GM12865 (cell line): ENCODE results near the gene SPEM3.
A peak's percentile ranks its signal among the peaks of the same experiment; 100 is the strongest.
"Not testable (repeated sequence)": the region's sequence is repeated elsewhere in the genome, so short reads cannot be mapped to it uniquely, and the experiment has no call there.

Experiments used
- DNase-seq: peaks from one replicate; pipeline ENCODE4 v3.0.0; 2010; ENCODE audit warnings: low read depth
- H3K4me3 ChIP-seq: 2 replicates; pipeline ENCODE4 v1.5.1; 2011; ENCODE audit warnings: mild to moderate bottlenecking, low read depth, low read length, control low read depth
- CTCF ChIP-seq: IDR thresholded peaks from 2 replicates; pipeline ENCODE4 v1.5.1; 2011; ENCODE audit warnings: low read length, control low read depth, low read depth, inconsistent platforms; ENCODE audit not compliant: insufficient read depth; ENCODE audit errors: missing control alignments

Gene SPEM3

DNA sequence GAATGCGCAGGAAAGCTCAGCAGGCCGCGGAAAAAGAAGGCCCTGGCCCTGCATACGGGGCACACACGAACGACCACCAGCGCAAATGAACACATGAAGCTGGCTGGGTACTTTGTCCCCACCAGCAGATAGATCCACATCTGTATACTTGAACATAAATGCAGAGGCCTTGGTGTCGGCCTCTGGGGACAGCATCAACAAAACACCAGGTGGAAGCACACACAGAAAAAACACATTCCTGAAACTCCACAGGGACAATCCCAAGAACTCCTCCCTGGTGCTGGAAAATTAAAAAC lies 51.4 kb downstream of the SPEM3 start:
- peak overlapping the region; percentile 80 for H3K4me3 ChIP-seq
- TF ChIP-seq CTCF: no peak
- no peak for DNase-seq

DNA sequence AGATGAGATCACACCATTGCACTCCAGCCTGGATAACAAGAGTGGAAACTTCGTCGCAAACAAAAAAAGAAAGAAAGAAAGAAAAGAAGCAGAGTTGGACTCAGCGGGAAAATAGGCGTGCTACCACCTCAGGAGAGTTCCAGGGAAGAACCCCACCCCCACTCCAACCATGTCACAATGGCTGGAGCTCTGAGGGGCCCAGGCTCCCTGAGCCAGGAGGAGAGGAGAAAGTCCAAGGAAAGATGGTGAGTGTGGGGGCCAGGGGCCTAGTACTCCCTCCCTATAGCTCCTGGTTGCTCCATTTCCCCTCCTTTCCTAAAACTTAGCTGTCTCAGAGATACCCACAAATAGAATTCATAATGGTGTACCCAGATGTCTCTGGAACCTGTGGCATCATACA lies 52.6 kb downstream of the SPEM3 start, which contains the start of gene SLC35G6:
Gene SLC35G6, plus strand, starts transcription at position 172 of the 400 bp plus-strand sequence. Its CDS starts 71 bp downstream, at position 243.
- DNase-seq: not testable (repeated sequence)
- H3K4me3 ChIP-seq: peak within 1 kb of the TSS; percentile 80

GRCh38 chr17:7481842-7482741 lies 53.4 kb downstream of the SPEM3 start:
- not testable (repeated sequence) for DNase-seq, H3K4me3 ChIP-seq
